Lower leg skin (tissue), 3 donors: ENCODE data around the gene JAG1.

Source experiments
- POLR2A ChIP-seq, 2 donors: fragments of 450-650 bp; IDR thresholded peaks; one replicate each; pipeline ENCODE4 v1.6.1; 2016 to 2017; ENCODE audit warnings: antibody characterized with exemption in 2 of 2, mild to moderate bottlenecking in 1 of 2, moderate library complexity in 1 of 2
- TF ChIP-seq, protein P1 (sequence below), 3 donors: fragments of 450-650 bp; IDR thresholded peaks; one replicate each; pipeline ENCODE4 v1.5.1; 2016; ENCODE audit warnings: antibody characterized with exemption in 3 of 3, mild to moderate bottlenecking in 3 of 3, moderate library complexity in 2 of 3

DNA sequence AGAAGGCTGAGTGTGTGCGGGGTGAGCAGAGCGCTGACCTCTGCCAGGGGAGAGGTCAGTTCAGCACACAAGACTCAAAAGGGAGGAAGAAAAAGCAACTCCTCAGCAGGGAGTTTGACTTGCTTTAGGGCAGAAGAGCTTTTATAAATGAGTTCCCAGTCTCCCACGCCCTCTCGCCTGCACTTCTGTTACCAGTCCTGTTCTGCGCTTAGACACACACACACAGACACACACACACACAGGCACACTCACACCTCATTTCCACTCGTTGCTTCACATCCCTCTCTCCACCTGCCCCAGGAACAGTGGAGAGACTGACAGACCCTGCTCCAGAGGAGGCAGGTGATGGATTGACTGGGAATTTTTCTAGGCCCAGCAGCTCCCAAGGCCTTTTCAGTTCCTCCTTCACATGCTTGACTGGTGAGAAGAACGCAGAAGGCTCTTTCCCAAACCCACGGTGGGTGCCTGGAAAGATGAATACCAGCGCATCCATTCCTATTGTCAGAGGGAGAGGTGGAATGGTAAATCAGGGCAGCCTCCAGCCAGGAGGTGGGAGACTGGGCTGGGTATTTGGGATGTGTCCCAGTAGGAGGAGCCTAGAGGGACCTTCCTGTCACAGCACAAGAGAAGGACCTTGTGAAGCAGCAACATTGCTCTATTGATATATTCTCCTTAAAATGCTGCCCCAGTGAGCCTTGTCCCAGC is 43.7 kb downstream of the JAG1 start:
- TF ChIP-seq, protein P1, sequence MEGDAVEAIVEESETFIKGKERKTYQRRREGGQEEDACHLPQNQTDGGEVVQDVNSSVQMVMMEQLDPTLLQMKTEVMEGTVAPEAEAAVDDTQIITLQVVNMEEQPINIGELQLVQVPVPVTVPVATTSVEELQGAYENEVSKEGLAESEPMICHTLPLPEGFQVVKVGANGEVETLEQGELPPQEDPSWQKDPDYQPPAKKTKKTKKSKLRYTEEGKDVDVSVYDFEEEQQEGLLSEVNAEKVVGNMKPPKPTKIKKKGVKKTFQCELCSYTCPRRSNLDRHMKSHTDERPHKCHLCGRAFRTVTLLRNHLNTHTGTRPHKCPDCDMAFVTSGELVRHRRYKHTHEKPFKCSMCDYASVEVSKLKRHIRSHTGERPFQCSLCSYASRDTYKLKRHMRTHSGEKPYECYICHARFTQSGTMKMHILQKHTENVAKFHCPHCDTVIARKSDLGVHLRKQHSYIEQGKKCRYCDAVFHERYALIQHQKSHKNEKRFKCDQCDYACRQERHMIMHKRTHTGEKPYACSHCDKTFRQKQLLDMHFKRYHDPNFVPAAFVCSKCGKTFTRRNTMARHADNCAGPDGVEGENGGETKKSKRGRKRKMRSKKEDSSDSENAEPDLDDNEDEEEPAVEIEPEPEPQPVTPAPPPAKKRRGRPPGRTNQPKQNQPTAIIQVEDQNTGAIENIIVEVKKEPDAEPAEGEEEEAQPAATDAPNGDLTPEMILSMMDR (IDR thresholded peaks at IDR 0.05): no peak
- TF ChIP-seq POLR2A (IDR thresholded peaks at IDR 0.05): no peak
